NCI-H2196 treated with DMSO at 0.1 percent for 48 hours (cell line): ENCODE data around the gene SCAND1.
A peak's percentile ranks its signal among the peaks of the same experiment; 100 is the strongest.
"Not testable (repeated sequence)": the region's sequence is repeated elsewhere in the genome, so short reads cannot be mapped to it uniquely, and the experiment has no call there.

Source experiments
- DNase-seq: peaks from one replicate; lab custom pipeline; 2025; ENCODE audit not compliant: unreplicated experiment; lab: John Stamatoyannopoulos, UW

SCAND1 gene

DNA sequence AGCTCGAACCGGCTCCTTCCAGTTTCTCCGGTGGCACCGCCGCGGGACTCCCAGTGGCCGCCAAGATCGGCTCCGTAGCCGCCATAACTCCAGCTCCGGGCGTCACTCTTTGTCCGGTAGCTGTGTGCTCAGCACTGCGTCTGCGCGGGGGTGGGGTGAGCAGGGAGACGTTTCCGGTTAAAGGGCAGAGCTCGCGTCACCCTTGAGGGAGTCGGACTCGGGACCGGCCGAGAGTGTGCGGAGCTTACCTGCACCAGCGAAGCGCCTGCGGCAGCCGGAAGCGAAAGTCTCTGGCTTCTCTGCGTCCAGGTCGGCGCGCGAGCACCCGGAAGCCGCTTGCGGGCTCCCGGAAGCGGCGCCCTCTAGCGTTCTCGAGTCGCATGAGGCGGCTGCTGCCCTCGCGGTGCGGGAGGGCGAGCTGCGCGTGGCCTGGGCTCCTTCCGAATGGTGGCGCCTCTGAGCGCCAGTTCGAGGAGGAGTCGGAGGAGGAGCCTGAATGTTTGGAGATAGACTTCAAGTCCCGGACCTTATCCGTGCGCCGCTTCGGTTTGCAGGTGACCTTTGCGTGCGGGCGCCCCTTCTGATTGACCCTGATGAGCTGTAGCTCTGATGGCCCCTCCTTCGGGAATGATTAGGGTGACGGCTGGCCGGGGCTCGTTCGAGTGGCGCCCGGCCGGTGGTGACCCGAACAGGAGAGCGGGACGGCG is at the start of gene SCAND1:
TSS of gene SCAND1 (minus strand) at position 303 of the 707 bp plus-strand sequence. CDS start at position 85, 218 bp downstream.
- DNase-seq: peak; percentile 100

- DNase-seq: no peak
Measured at GRCh38 chr20:36004045-36004444, 49.7 kb upstream of the SCAND1 start.

GRCh38 chr20:36002855-36003254 is 48.6 kb upstream of the SCAND1 start:
- no peak for DNase-seq

GRCh38 chr20:36001331-36001730 is 47.0 kb upstream of the SCAND1 start:
- not testable (repeated sequence) for DNase-seq

GRCh38 chr20:35996492-35996891 is 42.2 kb upstream of the SCAND1 start:
- DNase-seq: not testable (repeated sequence)

GRCh38 chr20:35994994-35995453 is 40.7 kb upstream of the SCAND1 start:
- peak; percentile 93 for DNase-seq

- peak; percentile 79 for DNase-seq
Measured at GRCh38 chr20:35992713-35993335, 38.5 kb upstream of the SCAND1 start.

GRCh38 chr20:35991142-35991771 is 37.0 kb upstream of the SCAND1 start:
- no peak for DNase-seq

- DNase-seq: no peak
Measured at GRCh38 chr20:35988910-35989463, 34.7 kb upstream of the SCAND1 start.

DNA sequence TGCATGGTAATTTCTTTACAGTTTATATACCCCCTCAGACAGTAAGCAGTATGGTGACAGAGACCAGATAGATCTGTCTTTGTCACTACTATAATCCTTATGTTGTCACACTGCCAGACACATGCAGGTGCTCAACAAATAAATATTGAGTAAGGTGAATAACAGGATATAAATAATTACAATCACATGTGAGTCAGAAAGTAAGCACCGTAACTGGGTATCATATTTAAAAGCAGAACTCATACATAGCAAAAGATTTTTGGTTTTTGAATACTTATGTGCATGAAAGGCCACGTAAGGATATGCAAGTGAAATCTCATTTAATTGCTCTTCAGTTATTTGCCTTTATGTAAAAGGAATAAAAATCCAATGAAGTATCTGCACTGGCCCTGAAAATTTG is 31.5 kb upstream of the SCAND1 start:
- no peak for DNase-seq

- no peak for DNase-seq
Measured at GRCh38 chr20:35984382-35984781, 30.1 kb upstream of the SCAND1 start.

DNA sequence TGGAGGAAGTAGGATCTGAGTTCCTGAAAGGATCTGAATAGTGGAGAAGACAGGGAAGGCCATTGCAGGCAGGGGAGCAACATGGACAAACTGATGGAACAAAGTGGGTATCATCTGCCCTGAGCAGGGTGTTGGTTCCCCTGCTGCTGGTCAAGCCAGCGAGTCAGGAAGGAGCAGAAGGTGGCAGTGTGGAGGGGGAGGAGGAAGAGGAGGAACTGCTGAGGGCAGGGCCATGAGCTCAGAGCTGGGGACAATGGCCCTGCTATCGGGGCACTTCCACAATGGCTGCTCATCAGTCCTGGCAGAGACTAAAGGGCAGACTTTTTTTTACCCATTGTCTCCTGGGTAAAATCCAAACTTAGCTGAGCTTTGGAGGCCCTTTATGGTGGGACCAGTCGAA is 27.7 kb upstream of the SCAND1 start:
- no peak for DNase-seq

GRCh38 chr20:35979544-35979943 is 25.2 kb upstream of the SCAND1 start:
- DNase-seq: no peak

DNA sequence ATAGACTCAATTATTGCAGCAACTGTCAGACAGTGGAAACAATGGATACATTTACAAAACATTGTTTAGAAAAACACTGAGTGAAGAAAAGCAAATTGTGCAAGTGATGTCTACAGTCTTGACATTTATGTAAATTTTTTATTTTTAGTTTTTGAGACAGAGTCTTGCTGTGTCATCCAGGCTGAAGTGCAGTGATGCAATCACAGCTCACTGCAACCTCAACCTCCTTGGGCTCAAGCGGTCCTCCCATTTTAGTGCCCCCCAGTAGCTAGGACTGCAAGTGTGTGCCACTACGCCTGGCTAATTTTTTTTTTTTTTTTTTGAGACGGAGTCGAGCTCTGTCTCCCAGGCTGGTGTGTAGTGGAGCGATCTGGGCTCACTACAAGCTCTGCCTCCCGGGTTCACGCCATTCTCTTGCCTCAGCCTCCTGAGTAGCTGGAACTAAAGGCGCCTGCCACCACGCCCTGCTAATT is 23.8 kb upstream of the SCAND1 start:
- DNase-seq: no peak

DNA sequence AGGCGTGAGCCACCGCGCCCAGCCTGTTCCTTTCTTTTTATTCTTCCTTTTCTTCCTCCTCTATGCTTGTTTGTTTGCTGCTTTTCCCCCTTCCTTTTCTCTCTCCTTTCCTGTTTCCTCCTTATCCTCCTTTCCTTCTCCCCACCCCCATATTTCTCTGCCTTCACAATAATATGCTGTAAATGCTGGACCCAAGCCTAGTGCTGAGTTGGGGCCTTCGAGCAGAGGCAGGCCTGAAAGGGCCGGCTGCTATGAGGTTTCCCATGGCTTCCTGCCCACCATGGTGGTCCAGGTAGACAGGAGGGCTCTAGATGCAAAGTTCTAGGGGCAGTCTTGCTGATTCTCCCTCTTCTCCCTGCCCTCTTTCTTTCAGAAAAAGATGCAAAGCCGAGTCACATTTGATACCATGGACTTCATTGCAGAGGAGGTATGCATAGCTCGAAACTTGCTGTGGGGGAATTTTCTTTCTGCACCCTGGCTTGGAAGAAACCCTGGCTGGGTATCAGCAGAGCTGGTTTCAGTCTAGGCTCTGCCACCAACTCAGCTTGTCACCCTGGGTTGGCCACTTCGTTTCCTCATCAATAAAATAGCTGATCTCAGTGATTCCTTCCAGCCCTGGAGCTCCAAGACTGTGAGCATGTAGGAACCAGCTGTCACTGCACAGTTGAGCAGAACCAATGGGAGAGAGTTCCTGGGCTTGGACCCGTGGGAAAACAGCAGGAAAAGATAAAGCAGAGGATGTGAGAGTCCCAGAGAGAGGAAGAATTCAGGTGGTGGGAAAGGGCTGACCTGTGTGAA is 21.5 kb upstream of the SCAND1 start:
- DNase-seq: no peak

DNA sequence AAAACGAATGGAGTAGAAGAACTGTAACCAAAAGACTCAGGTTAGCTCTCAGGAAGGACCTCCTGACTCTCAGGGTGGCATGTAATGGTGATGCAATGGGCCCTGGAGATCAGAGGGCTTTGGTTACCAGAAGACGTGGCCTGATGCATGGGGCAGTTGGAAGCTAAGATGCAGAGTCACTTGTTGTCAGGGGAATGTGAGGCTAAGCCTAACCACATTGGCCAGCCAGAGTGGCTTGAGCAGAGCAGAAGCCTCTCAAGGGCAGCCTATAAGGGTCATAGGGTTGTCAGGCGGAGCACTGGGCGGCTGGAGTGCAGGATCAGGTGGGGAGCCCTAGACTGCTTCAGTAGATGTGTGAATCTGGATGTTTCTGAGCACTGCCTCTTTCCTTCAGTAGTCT is 20.0 kb upstream of the SCAND1 start:
- DNase-seq: no peak

- DNase-seq: no peak
Measured at GRCh38 chr20:35972462-35972861, 18.2 kb upstream of the SCAND1 start.

DNA sequence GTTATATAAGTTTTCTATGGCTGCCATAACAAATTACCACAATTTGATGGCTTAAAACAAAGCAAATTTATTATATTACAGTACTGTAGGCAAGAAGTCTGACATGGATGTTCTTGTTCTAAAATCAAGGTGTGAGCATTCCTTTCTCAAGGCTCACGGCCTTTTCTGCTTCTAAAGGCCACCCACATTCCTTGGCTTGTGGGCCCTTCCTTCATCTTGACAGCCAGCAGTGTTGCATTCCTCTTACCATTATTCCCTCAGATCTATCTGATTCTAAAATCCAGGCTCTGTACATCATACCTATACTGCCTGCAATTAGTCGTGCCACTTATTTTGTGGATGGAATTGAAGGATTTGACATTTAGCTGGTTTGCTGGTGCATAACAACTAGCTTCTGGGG is 17.7 kb upstream of the SCAND1 start:
- no peak for DNase-seq

DNA sequence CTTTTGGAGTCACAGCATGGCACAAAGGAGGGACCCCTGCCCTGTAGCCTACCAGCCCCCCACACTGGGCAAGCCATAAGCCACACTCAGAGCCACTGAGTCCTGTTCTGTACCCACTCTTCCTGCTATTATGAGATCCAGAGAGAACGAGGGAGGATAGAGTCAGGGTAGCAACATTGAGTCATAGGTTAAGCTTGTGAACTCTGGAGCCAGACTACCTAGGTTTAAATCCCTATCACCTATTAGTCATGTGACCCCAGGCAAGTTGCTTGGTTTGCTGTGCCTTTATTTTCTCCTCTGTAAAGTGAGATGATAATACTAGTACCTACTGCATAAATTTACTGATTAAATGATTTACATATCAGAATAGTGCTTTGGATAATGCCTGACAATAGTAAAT is 14.6 kb upstream of the SCAND1 start:
- no peak for DNase-seq

GRCh38 chr20:35967979-35968640 is 13.8 kb upstream of the SCAND1 start, which contains the start of gene CNBD2:
CNBD2 (plus strand) TSS chr20:35968590; CDS start chr20:35968763, 173 bp downstream.
- DNase-seq: no peak
